Stimulated activated CD8-positive, alpha-beta memory T cell treated with anti-CD3 and anti-CD28 coated beads, Interleukin-7, amount 100 ng/mL, for 1 hour (primary cell): ENCODE data around the gene KRT222.

ENCODE experiments used
- DNase-seq, 2 donors: peaks; one replicate each; pipeline ENCODE4 v3.0.0-alpha.2; 2020; ENCODE audit warnings: low read depth in 2 of 2

Gene KRT222

DNA sequence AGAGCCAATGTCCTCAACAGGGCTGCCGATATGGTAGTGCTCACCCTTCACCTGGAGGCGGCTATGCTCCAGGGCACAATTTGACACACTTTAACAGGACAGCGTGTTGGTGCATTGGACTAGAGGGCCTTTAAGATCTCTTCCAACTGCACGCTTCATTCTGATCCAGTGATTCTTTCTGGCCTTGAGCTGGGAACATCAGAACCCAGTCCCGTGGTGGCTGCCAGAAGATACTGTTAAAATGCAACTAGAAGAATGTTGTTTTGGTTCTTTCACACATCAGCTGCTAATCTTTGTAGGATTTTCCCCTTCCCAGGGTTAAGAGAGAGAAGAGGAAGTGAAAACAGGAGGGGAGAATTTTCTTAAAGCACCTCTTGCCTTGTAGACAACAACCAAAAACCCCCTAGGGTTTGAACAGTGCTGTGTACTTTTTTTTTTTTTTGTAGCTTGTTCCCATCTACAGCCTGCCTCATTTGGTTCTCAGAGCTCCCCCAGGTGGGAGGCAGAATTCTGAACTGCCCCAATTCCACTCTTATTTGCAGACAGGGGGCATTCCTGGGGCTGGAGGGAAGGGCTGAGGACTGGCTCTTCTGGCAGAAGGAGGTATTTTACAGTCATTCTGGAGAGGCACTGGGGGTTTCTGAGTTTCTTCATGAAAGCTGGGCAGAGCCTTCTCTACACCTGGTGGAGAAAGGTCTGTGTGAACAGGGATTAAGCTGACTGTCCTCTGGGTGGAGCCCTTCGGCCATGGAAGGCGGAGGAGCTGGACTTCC, 49.7 kb downstream of the KRT222 start:
- no peak for DNase-seq

DNA sequence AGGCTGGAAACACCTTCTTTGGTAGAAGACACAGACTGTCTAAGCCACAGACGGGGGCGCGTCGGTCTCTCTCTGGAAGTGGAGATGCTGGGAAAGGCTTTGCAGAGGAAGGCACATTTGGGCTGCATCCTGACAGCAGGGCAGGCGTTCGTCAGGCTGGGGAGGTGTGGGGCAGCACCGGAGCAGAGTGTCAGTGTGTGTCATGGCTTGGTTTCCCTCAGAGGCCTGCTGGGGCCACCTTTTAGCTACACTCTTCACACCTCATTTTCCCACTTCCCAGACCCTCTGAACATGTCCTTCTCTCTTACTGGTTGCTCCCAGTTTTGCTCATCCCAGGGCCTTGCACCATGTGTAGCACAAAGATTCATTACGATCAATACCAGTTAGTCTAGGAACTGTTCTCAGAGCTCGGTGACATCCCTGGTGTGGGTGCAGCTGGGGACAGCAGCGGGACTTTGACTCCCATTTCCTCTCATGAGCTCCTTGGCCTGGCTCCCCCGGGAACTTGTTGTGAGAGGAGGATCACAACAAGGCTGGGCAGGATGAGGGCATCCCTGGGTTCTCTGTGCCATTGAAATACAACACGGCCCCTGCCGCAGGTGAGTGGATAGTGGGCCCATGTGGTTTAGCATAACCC, 50.4 kb downstream of the KRT222 start:
- no peak for DNase-seq

DNA sequence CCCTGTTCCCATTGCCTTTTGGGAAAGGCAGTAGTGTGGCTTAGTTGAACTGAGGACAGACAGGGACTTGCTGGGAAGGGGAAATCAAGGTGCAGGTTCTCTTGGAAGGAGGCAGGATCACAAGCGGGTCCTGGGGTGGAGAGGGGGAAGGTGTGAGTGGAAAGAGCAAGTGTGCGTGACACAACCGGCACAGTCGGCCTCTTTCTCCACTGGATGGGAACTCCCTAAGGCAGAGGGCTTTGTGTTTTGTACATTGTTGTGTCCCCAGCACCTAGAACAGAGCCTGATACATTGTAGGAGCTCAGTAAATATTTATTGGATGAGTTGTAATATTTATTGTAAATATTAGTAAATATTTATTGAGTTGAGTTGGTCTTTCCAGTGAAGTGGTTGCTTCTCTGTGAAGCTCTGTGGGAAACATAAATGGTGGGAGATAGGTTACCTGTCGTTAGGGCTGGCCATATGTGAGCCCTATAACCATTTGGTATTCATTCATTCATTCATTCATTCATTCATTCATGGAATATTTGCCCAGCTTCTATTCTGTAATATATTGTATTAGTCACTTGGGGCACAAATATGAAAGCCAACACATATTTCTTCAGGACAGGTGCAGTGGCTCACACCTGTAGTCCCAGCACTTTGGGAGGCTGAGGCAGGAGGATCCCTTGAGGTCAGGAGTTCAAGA, 51.4 kb downstream of the KRT222 start:
- DNase-seq = no peak

DNA sequence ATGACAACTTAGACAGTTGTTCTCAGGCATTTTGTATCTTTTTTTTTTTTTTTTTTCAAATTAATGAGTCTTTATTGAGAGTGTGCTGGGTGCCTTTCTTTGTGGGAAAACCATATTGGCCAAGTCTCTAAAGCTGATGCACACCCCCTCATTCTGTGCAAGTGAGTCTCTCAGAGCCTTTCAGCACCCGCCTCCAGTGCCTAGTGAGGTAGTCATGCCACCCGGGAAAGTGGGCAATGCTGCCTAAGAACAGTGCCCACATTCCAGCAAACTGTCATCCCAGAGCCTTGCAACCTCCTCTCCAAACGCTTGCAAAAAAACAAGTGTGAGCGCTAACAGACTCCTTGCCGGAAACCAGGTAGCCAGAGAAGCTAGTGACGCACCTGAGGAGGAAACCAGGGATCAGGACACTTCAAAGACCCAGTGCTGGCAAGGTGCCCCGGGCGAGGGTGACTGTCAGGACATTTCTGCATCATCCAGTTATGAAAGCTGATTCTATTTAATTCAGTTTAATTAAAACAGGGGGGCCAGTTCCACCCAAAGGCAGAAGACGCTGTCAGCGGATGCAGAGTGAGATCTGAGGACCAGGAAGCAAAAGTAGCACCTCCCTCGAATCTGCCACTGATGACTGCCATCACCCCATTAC, 52.3 kb downstream of the KRT222 start:
- DNase-seq = peak in 1 of 2 donors; percentile 29

DNA sequence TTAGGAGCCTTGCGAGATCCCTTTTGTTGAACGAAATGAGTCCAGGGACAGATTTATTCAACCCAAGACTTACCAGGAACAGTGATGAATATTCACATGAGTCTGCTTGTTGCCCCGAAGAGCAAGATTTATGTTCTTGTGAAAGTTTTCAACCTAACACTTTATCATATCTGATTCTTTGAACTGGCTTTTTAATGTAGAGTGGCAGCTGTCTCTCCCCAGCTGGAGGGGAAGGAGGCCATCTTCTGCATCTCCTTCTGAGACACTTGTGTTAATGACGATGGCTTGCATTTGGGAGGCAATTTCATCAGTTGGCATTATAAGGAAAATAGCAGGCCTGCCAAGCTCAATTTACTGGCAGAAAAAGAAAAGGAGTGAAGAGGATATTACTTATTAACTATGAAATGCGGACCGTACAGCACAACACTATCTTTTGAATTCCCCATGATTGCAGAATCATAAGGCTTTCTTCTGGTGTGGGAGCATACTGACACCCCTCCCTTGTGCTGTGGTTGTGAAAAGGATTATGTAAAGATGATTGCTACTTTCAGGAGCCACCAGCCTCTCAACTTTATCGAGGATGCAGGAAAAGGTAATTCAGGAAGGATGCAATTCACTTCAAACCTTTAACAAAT, 53.0 kb downstream of the KRT222 start:
- no peak for DNase-seq

DNA sequence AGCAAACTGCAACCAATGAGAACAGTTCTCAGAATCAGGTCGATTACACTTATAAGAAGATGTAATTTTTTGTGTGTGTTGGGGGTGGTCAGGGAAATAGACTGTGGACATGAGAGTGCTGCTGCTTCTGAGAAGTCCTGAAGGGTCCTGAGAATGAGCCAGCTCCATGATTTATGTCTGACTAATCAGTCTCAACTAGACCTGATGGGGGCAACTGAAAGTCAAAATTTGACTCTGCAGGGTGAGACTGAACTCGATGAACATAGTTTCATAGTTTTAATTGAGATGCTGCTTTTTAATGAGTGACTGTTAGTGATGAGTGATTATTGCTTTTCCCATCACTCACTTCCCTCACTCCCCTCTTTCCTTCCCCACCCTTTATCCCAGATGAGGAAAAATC, 54.6 kb downstream of the KRT222 start:
- DNase-seq = no peak

DNA sequence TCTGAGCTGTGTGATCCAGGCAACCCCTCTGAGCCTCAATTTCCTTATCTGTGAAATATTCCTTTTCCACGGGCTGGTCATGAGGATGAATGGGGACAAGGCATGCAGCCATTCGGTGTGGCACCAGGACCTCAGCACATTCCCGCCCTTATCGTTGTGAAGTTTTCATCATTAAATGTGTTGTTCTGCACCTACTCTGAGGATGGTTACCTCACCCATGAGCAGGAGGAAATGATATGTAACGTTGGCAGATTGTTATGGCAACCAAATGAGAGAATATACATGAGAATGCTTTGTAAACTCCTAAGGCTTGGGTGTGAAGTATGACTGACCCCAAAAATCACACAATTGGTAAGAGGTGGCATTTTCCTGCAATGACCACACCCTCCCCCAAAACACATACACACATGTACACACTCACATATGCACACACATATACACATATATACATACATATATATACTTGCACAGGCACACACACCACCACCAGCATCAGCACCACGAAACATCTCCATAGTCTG, 56.9 kb downstream of the KRT222 start:
- no peak for DNase-seq

DNA sequence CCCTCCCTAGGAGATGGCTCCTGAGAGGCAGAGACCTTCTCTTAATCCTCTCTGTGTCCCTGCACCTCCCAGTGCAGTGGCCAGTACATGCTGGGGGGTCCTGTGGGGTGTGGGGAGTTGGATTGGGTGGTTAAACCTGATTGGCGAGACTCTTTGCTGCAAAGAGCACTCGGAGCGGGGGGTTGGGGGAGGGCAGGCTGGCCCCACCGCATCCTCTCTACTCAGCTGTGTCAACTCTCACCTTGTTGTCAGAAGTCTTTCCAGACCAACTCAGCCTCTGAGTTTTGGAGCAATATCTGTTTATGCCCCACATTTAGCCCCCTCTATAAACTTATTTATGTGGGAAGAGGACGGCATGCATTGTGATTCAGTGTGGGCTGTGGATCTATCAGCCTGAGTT, 57.3 kb downstream of the KRT222 start:
- DNase-seq = no peak

DNA sequence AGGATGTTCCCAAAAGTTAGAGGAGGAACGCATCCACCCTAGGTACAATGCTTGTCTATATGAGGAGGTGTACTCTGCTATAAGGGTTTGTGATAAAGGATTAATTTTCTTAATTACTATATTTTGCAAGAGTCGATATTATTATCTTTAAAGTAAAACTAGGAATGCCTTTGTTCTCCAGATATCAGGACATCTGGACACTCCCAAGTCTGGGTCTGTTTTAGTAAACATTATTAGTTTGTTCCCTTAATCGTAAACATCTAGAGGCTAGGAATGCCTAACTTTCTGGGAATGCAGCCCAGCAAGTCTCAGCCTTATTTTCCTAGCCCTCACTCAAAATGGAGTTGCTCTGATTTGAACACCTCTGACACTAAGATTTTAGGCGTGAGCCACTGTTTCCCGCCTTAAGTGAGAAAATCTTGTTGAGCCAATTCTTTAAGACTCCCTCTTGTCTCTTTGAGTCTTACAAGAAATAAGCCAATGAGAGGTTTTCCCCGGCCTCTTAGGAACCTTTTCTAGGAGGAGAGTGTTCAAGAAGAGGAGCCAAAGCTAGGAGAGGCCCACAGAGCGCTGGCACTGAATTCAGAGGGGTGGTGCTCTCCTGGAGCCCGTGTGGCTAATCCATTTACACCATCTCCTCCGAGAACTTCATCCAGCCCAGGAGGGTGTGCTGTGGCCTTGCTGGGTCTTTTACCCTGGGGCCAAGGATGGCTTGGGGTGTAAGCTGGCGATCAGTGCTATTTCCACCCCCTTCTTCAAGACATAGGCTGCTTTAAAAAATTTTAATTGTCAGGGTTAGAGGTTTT, 58.2 kb downstream of the KRT222 start:
- DNase-seq = no peak

DNA sequence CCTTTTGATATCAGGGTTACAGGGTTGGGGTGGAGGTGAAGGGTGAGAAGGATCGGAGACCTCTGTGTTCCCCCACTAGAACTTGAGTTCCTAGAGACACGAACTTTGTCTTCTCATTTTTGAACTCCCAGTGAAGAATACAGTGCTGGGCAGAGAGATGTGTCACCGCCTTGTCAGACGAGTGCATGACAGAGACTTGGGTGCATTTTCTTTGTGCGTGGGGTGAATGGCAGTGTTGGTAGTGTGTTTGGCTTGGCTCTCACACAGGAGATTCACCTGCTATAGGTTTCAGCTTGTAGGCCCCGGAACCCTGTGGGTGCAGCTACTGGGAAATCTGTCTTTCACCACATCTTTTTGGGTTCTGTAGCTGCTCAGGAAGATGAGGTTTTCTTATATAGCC, 59.7 kb downstream of the KRT222 start:
- DNase-seq = peak in 1 of 2 donors; percentile 28
